ENCODE measurements around the gene DIAPH2.

DIAPH2 gene

GRCh38 chrX:97021680-97022079 is 337.0 kb downstream of the DIAPH2 start:
- TF ChIP-seq CTCF (IDR thresholded peaks at IDR 0.05; ENCODE audit: extremely low read depth, missing control alignments) = no peak
- no peak for DNase-seq (ENCODE audit: low spot score)

- DNase-seq (ENCODE audit: low spot score) = no peak
- TF ChIP-seq CTCF (IDR thresholded peaks at IDR 0.05; ENCODE audit: extremely low read depth, missing control alignments) = no peak
These were observed 341.8 kb downstream of the DIAPH2 start for GRCh38 chrX:97026406-97026805.

- DNase-seq (ENCODE audit: low spot score) = no peak
- TF ChIP-seq CTCF (IDR thresholded peaks at IDR 0.05; ENCODE audit: extremely low read depth, missing control alignments) = no peak
These were observed 342.8 kb downstream of the DIAPH2 start for GRCh38 chrX:97027384-97027922.

GRCh38 chrX:97030463-97030862 is 345.8 kb downstream of the DIAPH2 start:
- DNase-seq (ENCODE audit: low spot score) = no peak
- no peak for TF ChIP-seq CTCF (IDR thresholded peaks at IDR 0.05; ENCODE audit: extremely low read depth, missing control alignments)

GRCh38 chrX:97030947-97031346 is 346.3 kb downstream of the DIAPH2 start:
- DNase-seq (ENCODE audit: low spot score) = no peak
- no peak for TF ChIP-seq CTCF (IDR thresholded peaks at IDR 0.05; ENCODE audit: extremely low read depth, missing control alignments)

GRCh38 chrX:97039363-97040029 is 354.9 kb downstream of the DIAPH2 start:
- DNase-seq (ENCODE audit: low spot score) = peak; percentile 16
- no peak for TF ChIP-seq CTCF (IDR thresholded peaks at IDR 0.05; ENCODE audit: extremely low read depth, missing control alignments)

GRCh38 chrX:97045470-97045869 is 360.8 kb downstream of the DIAPH2 start:
- no peak for DNase-seq (ENCODE audit: low spot score)
- TF ChIP-seq CTCF (IDR thresholded peaks at IDR 0.05; ENCODE audit: extremely low read depth, missing control alignments) = no peak

Measured in GM20000 (cell line).